22Rv1 (cell line): Measurements from ENCODE around the gene TPST1.
"Not testable (repeated sequence)": the region's sequence is repeated elsewhere in the genome, so short reads cannot be mapped to it uniquely, and the experiment has no call there.

ENCODE experiments used
- ZFX ChIP-seq: fragments of 450-650 bp; IDR thresholded peaks from 2 replicates; pipeline ENCODE4 v1.6.1; 2017; ENCODE audit warnings: antibody characterized with exemption, borderline replicate concordance
- TF ChIP-seq, protein P1 (sequence below): fragments of 450-650 bp; IDR thresholded peaks from 2 replicates; pipeline ENCODE4 v1.5.1; 2017; ENCODE audit warnings: mild to moderate bottlenecking

DNA sequence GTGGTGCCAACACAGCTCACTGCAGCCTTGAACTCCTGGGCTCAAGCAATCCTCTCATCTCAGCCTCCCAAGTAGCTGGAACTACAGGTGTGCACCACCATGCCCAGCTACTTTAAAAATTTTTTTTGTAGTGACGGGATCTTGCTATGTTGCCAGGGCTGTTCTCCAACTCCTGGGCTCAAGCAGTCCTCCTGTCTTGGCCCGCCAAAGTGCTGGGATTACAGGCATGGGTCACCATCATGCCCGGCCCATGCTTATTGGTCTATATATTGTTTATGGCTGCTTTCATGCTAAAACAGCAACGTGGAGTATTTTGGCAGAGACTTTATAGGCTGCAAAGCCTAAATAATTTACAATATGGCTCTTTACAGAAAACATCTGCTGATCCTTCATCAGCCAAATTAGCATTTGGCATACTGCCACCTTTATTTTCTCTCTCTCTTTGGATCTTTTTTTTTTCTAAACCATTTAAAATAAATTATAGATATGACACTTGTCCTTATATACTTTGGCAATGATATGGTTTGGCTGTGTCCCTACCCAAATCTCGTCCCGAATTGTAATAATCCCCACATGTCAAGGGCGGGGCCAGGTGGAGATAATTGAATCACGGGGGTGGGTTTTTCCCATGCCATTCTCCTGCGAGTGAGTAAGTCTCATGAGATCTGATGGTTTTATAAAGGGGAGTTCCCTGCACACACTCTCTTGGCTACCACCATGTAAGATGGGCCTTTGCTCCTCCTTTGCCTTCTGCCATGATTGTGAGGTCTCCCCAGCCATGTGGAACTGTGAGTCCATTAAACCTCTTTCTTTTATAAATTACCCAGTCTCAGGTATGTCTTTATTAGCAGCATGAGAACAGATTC lies 32.4 kb upstream of the TPST1 start:
- TF ChIP-seq, protein P1, sequence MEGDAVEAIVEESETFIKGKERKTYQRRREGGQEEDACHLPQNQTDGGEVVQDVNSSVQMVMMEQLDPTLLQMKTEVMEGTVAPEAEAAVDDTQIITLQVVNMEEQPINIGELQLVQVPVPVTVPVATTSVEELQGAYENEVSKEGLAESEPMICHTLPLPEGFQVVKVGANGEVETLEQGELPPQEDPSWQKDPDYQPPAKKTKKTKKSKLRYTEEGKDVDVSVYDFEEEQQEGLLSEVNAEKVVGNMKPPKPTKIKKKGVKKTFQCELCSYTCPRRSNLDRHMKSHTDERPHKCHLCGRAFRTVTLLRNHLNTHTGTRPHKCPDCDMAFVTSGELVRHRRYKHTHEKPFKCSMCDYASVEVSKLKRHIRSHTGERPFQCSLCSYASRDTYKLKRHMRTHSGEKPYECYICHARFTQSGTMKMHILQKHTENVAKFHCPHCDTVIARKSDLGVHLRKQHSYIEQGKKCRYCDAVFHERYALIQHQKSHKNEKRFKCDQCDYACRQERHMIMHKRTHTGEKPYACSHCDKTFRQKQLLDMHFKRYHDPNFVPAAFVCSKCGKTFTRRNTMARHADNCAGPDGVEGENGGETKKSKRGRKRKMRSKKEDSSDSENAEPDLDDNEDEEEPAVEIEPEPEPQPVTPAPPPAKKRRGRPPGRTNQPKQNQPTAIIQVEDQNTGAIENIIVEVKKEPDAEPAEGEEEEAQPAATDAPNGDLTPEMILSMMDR = not testable (repeated sequence)
- TF ChIP-seq ZFX = not testable (repeated sequence)
